GM12878 (cell line): ENCODE results near the gene MEIS2. TPM values are rescaled to one million over a fixed set of nuclear protein-coding genes. Genes with fewer than 3 reads are reported as not detected.

Experiments used
- ATAC-seq: fragments of 200-7000 bp; cut with Tn5 transposase; 3 replicates; pipeline ENCODE4 v1.9.1; 2020; ENCODE audit warnings: mild to moderate bottlenecking, moderate library complexity
- Bru-seq: library from RNA; stranded (reverse); fragments of 400-500 nt; gene quantifications from one replicate; lab custom pipeline; 2021; lab: Mats Ljungman, UMichigan
- BruChase-seq, 2 experiments: library from RNA; stranded (reverse); fragments of 400-500 nt; gene quantifications; one replicate each; lab custom pipeline; 2021; lab: Mats Ljungman, UMichigan
- BruUV-seq: library from RNA; stranded (reverse); fragments of 400-500 nt; replicated peaks from 2 replicates; lab custom pipeline; 2021; lab: Mats Ljungman, UMichigan
- CTCF ChIA-PET: fragments of 300-600 bp; sonication (Branson Sonifier 250); formaldehyde crosslinking; extraction: SDS; loops from one replicate; lab custom pipeline; 2021; ENCODE audit warnings: inconsistent platforms; lab: Yijun Ruan, JAX
- POLR2A ChIA-PET: fragments of 350-600 bp; formaldehyde crosslinking; extraction: SDS; loops from one replicate; lab custom pipeline; 2021; ENCODE audit warnings: inconsistent platforms; lab: Charles Lee
- RAD21 ChIA-PET: fragments of 300-600 bp; sonication (Branson Sonifier 250); formaldehyde crosslinking; loops from one replicate; lab custom pipeline; 2023; ENCODE audit warnings: antibody characterized with exemption; ENCODE audit not compliant: unreplicated experiment; lab: Charles Lee
- SMC1A ChIA-PET: fragments of 300-600 bp; sonication (Branson Sonifier 250); formaldehyde crosslinking; loops from one replicate; lab custom pipeline; 2023; ENCODE audit not compliant: unreplicated experiment, uncharacterized antibody; lab: Charles Lee
- DNase-seq: peaks from one replicate; pipeline ENCODE4 v3.0.0-alpha.2; 2011; ENCODE audit warnings: low read depth, low spot score
- FAIRE-seq: peaks from 3 replicates; lab custom pipeline; 2011; peaks lifted over from hg19 to GRCh38; lab: Jason Lieb, UNC
- H2AFZ ChIP-seq: 2 replicates; pipeline ENCODE4 v1.6.0; 2011; ENCODE audit warnings: low read depth, low read length, control low read depth; ENCODE audit not compliant: control insufficient read depth
- H3K27ac ChIP-seq: 2 replicates; pipeline ENCODE4 v1.5.1; 2011; ENCODE audit warnings: control low read depth; ENCODE audit not compliant: control insufficient read depth, insufficient read depth
- H3K27me3 ChIP-seq, 2 experiments: replicated peaks in 1 of 2; 2 replicates each; pipeline versions ENCODE4 v1.6.0 to v1.6.1; 2011; ENCODE audit warnings: low read length in 1 of 2; ENCODE audit not compliant: control insufficient read depth in 2 of 2, insufficient read depth in 2 of 2
- H3K36me3 ChIP-seq, 2 experiments: 2 replicates each; pipeline ENCODE4 v1.5.1; 2011; ENCODE audit warnings: low read length in 1 of 2; ENCODE audit not compliant: control insufficient read depth in 2 of 2, insufficient read depth in 2 of 2
- H3K4me1 ChIP-seq: 2 replicates; pipeline ENCODE4 v1.6.1; 2011; ENCODE audit warnings: mild to moderate bottlenecking, low read length, moderate library complexity, mixed read lengths; ENCODE audit not compliant: control insufficient read depth, insufficient read depth
- H3K4me2 ChIP-seq: 2 replicates; pipeline ENCODE4 v1.6.0; 2011; ENCODE audit warnings: control low read depth; ENCODE audit not compliant: control insufficient read depth, insufficient read depth
- H3K4me3 ChIP-seq: fragments of 200-600 bp; sonication (generic); 2 replicates; pipeline ENCODE4 v1.5.1; 2016
- H3K79me2 ChIP-seq: 2 replicates; pipeline ENCODE4 v1.6.0; 2011; ENCODE audit warnings: low read length; ENCODE audit not compliant: control insufficient read depth, insufficient read depth
- H3K9ac ChIP-seq: 2 replicates; pipeline ENCODE4 v1.8.0; 2011; ENCODE audit warnings: low read length, control low read depth, mixed read lengths; ENCODE audit not compliant: control insufficient read depth, insufficient read depth
- H3K9me3 ChIP-seq: replicated peaks from 3 replicates; pipeline ENCODE4 v1.5.1; 2011; ENCODE audit warnings: mild to moderate bottlenecking, low read length; ENCODE audit not compliant: control insufficient read depth, insufficient read depth
- H4K20me1 ChIP-seq: 2 replicates; pipeline ENCODE4 v1.6.0; 2011; ENCODE audit not compliant: control insufficient read depth, insufficient read depth
- BRCA1 ChIP-seq: IDR thresholded peaks from 2 replicates; pipeline ENCODE4 v1.6.1; 2011; ENCODE audit warnings: low read depth, low read length, improper control_type of control experiment
- EP300 ChIP-seq, 2 experiments: fragments of 150-350 bp in 1 of 2; IDR thresholded peaks; 2 replicates each; pipeline ENCODE4 v1.6.1; 2011 to 2012; ENCODE audit warnings: low read depth in 2 of 2, low read length in 2 of 2, borderline replicate concordance in 1 of 2, improper control_type of control experiment in 1 of 2, inconsistent platforms in 1 of 2; ENCODE audit not compliant: control insufficient read depth in 1 of 2
- GABPA ChIP-seq: IDR thresholded peaks from 2 replicates; pipeline ENCODE4 v1.6.1; 2014; ENCODE audit warnings: antibody characterized with exemption, low read depth, mild to moderate bottlenecking, inconsistent platforms
- HDAC6 ChIP-seq: fragments of 200-600 bp; sonication (generic); IDR thresholded peaks from one replicate; pipeline ENCODE4 v1.8.0; 2017; ENCODE audit warnings: antibody characterized with exemption; ENCODE audit not compliant: unreplicated experiment
- HDGF ChIP-seq: fragments of 450-650 bp; IDR thresholded peaks from 2 replicates; pipeline ENCODE4 v1.6.1; 2016; ENCODE audit warnings: antibody characterized with exemption
- NFXL1 ChIP-seq: fragments of 450-650 bp; IDR thresholded peaks from 2 replicates; pipeline ENCODE4 v1.6.1; 2017; ENCODE audit warnings: antibody characterized with exemption, mild to moderate bottlenecking, borderline replicate concordance
- RAD21 ChIP-seq: IDR thresholded peaks from 2 replicates; pipeline ENCODE4 v1.6.1; 2011; ENCODE audit warnings: mild to moderate bottlenecking, low read depth, low read length, moderate library complexity; ENCODE audit not compliant: insufficient read depth
- RCOR1 ChIP-seq: conservative IDR thresholded peaks from 2 replicates; pipeline ENCODE4 v1.6.1; 2012; ENCODE audit warnings: low read depth, low read length, improper control_type of control experiment
- SIN3A ChIP-seq: IDR thresholded peaks from 2 replicates; pipeline ENCODE4 v1.6.1; 2012; ENCODE audit warnings: low read depth, low read length, improper control_type of control experiment
- SMAD1 ChIP-seq: fragments of 450-650 bp; IDR thresholded peaks from 2 replicates; pipeline ENCODE4 v1.6.1; 2018; ENCODE audit warnings: mild to moderate bottlenecking, low read depth; ENCODE audit not compliant: partially characterized antibody
- SMARCA5 ChIP-seq: fragments of 450-650 bp; IDR thresholded peaks from 2 replicates; pipeline ENCODE4 v1.6.1; 2017; ENCODE audit warnings: mild to moderate bottlenecking
- SUZ12 ChIP-seq: fragments of 200-600 bp; sonication (generic); IDR thresholded peaks from one replicate; pipeline ENCODE4 v1.6.1; 2018; ENCODE audit warnings: antibody characterized with exemption, mild to moderate bottlenecking; ENCODE audit not compliant: unreplicated experiment
- TCF7 ChIP-seq: IDR thresholded peaks from 2 replicates; pipeline ENCODE4 v1.6.1; 2014; ENCODE audit warnings: antibody characterized with exemption, borderline replicate concordance
- ZNF217 ChIP-seq: fragments of 450-650 bp; IDR thresholded peaks from 2 replicates; pipeline ENCODE4 v1.6.1; 2017; ENCODE audit warnings: antibody characterized with exemption, mild to moderate bottlenecking
- ZNF622 ChIP-seq: fragments of 450-650 bp; IDR thresholded peaks from 2 replicates; pipeline ENCODE4 v1.6.1; 2017; ENCODE audit warnings: mild to moderate bottlenecking, inconsistent platforms
- WGBS: methylation state at CpG from one replicate; pipeline ENCODE4 v1.1.6; 2016; ENCODE audit warnings: low lambda C conversion rate; ENCODE audit not compliant: insufficient replicate concordance, insufficient coverage; ENCODE audit errors: missing lambda C conversion rate; 5-methylcytosine and 5-hydroxymethylcytosine counted together
- in situ Hi-C: fragments of 300-500 bp; cut with MboI; formaldehyde crosslinking; loops from 9 replicates; pipeline ENCODE4 v1.14.3; 2018; ENCODE audit warnings: mixed read lengths
- intact Hi-C: fragments of 100-400 bp; cut with micrococcal nuclease; formaldehyde crosslinking; loops from one replicate; pipeline ENCODE4 v1.14.2; 2022; ENCODE audit not compliant: unreplicated experiment
- long read RNA-seq, 2 experiments: library from polyadenylated mRNA; unstranded; transcript quantifications; one replicate each; pipeline ENCODE4 v2.0.0, GENCODE V29; 2019 to 2020
- polyA minus RNA-seq, 3 experiments: library from RNA; depleted of rRNA, polyadenylated mRNA; stranded (reverse); fragments of >200 nt; gene quantifications; 2 replicates each; pipeline ENCODE4 v1.2.3, GENCODE V29; 2011
- polyA plus RNA-seq, 11 experiments: library from polyadenylated mRNA; depleted of rRNA in 4 of 11; unstranded in 6 of 11; stranded (reverse) in 5 of 11; fragments of >200 nt; fragmentation: Nextera tagmentation in 4 of 11; fragmentation: Illumina TruSeq in 1 of 11; extraction: Ambion mirVana in 4 of 11; extraction: Trizol in 1 of 11; gene quantifications; 1 replicate in 1 of 11; 2 replicates in 10 of 11; pipeline versions ENCODE4 v1.2.1 to v1.2.3, GENCODE V29; 2011 to 2016; ENCODE audit warnings: inconsistent platforms in 2 of 11, missing spikeins in 2 of 11, low read depth in 1 of 11
- total RNA-seq, 4 experiments: library from RNA; depleted of rRNA in 3 of 4; stranded (reverse); fragments of >200 nt in 3 of 4; fragmentation: Illumina TruSeq in 1 of 4; extraction: Trizol in 1 of 4; gene quantifications; 2 replicates each; pipeline versions ENCODE4 v1.2.1 to v1.2.3, GENCODE V29; 2013 to 2021
- TF ChIP-seq, protein P1 (sequence below): IDR thresholded peaks from 2 replicates; pipeline ENCODE4 v1.6.1; 2011; ENCODE audit warnings: low read depth, mild to moderate bottlenecking, low read length, moderate library complexity, borderline replicate concordance; ENCODE audit errors: extremely low read depth
- TF ChIP-seq, protein P2 (sequence below): fragments of 450-650 bp; IDR thresholded peaks from 2 replicates; pipeline ENCODE4 v1.6.1; 2016; ENCODE audit warnings: mild to moderate bottlenecking

Gene MEIS2
- 136 and 143 TPM in 2 replicates for total RNA-seq (2013; cell fraction: nucleolus; rRNA removed)
- total RNA-seq (2014; rRNA removed) (35.2 and 38.6 TPM in 2 replicates), total RNA-seq (2014; rRNA removed; fragmentation: Illumina TruSeq; extraction: Trizol) (32.3 and 34.0 TPM in 2 replicates), total RNA-seq (2021) (33.4 and 34.8 TPM in 2 replicates), polyA plus RNA-seq (2011; rRNA removed) (13.1 and 21.2 TPM in 2 replicates), polyA plus RNA-seq (2014; fragmentation: Illumina TruSeq; extraction: Trizol) (48.9 and 54.0 TPM in 2 replicates), polyA plus RNA-seq (2014; fragmentation: Nextera tagmentation; extraction: Ambion mirVana) (1 to 10 TPM; 9.2 to 9.4 TPM), polyA plus RNA-seq (2014; rRNA removed) (17.4 and 22.3 TPM in 2 replicates), polyA plus RNA-seq (2016; fragmentation: Nextera tagmentation; extraction: Ambion mirVana) (10 to 100 TPM; 16.9 to 19.7 TPM), polyA minus RNA-seq (2011; rRNA and poly(A)+ RNA removed) (47.6 and 57.6 TPM in 2 replicates), Bru-seq, nascent RNA (percentile 85 among the genes with signal in this experiment), BruChase-seq, experiment 1, labeled RNA remaining after a 6-hour chase (percentile 69 among the genes with signal in this experiment), BruChase-seq, experiment 2, labeled RNA remaining after a 2-hour chase (percentile 71 among the genes with signal in this experiment)
- polyA plus RNA-seq (2011; ENCODE audit: low read depth) = 6.0 TPM
- polyA plus RNA-seq (2011; cell fraction: cytosol; rRNA removed) = 19.9 and 22.9 TPM in 2 replicates
- polyA plus RNA-seq (2011; cell fraction: nucleus; rRNA removed) = 49.1 and 52.6 TPM in 2 replicates
- polyA plus RNA-seq (2012) = 10.5 and 12.8 TPM in 2 replicates
- polyA minus RNA-seq (2011; cell fraction: cytosol; rRNA and poly(A)+ RNA removed) = 8.1 and 9.4 TPM in 2 replicates
- polyA minus RNA-seq (2011; cell fraction: nucleus; rRNA and poly(A)+ RNA removed) = 88.5 and 167 TPM in 2 replicates
- long read RNA-seq, experiment 1, partial matches to known transcripts = 4 of 9 reads
- long read RNA-seq, experiment 1, other reads (novel, unspliced or antisense) = 5 of 9 reads
- long read RNA-seq, experiment 2, partial matches to known transcripts = 6 of 17 reads
- long read RNA-seq, experiment 2, other reads (novel, unspliced or antisense) = 11 of 17 reads

DNA sequence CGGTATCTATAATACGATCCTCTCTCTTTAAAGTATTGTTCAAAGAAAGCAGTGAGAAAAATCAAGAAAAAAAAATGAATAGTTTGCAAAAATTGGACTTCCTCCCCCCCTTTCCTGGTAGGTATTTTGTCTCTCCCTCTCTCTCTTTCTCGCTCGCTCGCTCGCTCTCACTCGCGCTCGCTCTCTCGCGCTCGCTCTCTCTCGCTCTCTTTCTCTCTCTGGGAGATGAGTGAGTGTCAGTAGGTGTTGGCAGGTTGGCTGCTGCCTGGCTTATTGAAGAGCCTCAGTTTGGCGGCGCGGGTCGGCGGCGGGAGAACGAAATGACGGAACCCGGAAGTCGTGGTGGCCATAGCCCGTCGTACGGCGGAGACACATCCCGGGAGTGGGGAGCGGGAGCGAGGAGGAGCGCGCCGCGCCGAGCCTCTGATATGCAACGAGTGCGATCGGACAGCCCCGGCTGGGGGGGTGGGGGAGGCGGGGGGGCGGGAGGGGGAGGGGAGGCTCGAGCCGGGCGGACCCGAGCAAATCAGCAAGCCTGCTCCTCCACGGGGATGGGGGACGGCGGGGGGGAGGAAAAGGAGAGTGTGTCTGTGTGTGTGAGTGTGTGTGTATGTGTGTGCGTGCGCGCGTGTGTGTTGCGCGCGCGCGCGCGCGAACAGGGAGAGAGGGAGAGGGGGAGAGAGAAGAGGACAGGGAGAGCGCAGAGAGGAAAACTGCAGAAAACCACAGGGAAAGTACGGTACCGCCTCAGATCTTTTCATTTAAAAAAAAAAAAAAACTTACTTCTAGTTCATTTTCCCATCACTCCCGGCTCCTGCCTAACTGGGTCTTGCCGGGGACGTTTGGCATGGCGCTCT, at the start of gene MEIS2:
Gene MEIS2, minus strand, starts transcription at position 441 of the 857 bp plus-strand sequence. CDS start 1,083 bp downstream, outside the sequence.
- H3K27me3 ChIP-seq = peaks cover 0 to 8% of the 10 kb centered on the region in 2 experiments; a peak in 2 of 4 replicates
- peak within 1 kb of the TSS; percentile 72 for H2AFZ ChIP-seq
- DNase-seq (peak; percentile 37), FAIRE-seq (no peak), ATAC-seq (peak; percentile 53)
- ChIA-PET POLR2A (interaction anchor here (0.6 to 0.8 kb wide), 6 partner anchors 13 to 865 kb away, joined by 3 to 7 read pairs (median 4); no protein-coding TSS in a partner anchor), SMC1A (interaction anchor here (0.8 to 12.8 kb wide), 8 partner anchors 10 to 219 kb away, joined by 3 to 130 read pairs (median 4); no protein-coding TSS in a partner anchor), RAD21 (interaction anchor here (0.7 to 1.7 kb wide), 7 partner anchors 11 to 597 kb away, joined by 3 to 12 read pairs (median 3); no protein-coding TSS in a partner anchor), CTCF (interaction anchor here (0.6 to 1.6 kb wide), 8 partner anchors 11 to 497 kb away, joined by 3 to 8 read pairs (median 4); no protein-coding TSS in a partner anchor)
- BruUV-seq = TSS peak; percentile 68
- in situ Hi-C loops (loop anchor here (5.0 to 10.0 kb wide), 2 partner anchors 218 to 606 kb away; no protein-coding TSS in a partner anchor), intact Hi-C loops (loop anchor here (2.0 to 10.0 kb wide), 2 partner anchors 86 to 1576 kb away; no protein-coding TSS in a partner anchor)
- H3K4me1 ChIP-seq = peaks cover 7% of the 10 kb centered on the region
- WGBS = 1% methylated on average over 47 of the region's 67 CpGs
- H3K9ac ChIP-seq = peak within 1 kb of the TSS; percentile 85
- peak within 1 kb of the TSS; percentile 88 for H3K27ac ChIP-seq
- H4K20me1 ChIP-seq = no peaks in the 10 kb centered on the region
- peak within 1 kb of the TSS; percentile 87 for H3K4me3 ChIP-seq
- no peaks in the 10 kb centered on the region for H3K9me3 ChIP-seq
- H3K4me2 ChIP-seq = peak within 1 kb of the TSS; percentile 86
- H3K79me2 ChIP-seq = peaks cover 28% of the 10 kb centered on the region
- H3K36me3 ChIP-seq = no peaks in the 10 kb centered on the region
- TF ChIP-seq, protein P1, sequence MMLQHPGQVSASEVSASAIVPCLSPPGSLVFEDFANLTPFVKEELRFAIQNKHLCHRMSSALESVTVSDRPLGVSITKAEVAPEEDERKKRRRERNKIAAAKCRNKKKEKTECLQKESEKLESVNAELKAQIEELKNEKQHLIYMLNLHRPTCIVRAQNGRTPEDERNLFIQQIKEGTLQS = no peak
- no peak for TF ChIP-seq HDAC6
- no peak for TF ChIP-seq ZNF622
- TF ChIP-seq SMAD1 = no peak
- no peak for TF ChIP-seq RCOR1
- TF ChIP-seq SIN3A = no peak; the same call in 1 of the 2 replicates
- no peak for TF ChIP-seq SUZ12
- no peak for TF ChIP-seq RAD21
- TF ChIP-seq HDGF = no peak
- peak; percentile 86; the same call in 1 of the 2 replicates for TF ChIP-seq SMARCA5
- TF ChIP-seq TCF7 = no peak
- TF ChIP-seq EP300 (IDR thresholded peaks at IDR 0.05; ENCODE audit: borderline replicate concordance in 1 of 2, control insufficient read depth in 1 of 2, low read depth in 2 of 2, low read length in 2 of 2) = no peak
- no peak for TF ChIP-seq GABPA
- no peak for TF ChIP-seq NFXL1
- TF ChIP-seq, protein P2, sequence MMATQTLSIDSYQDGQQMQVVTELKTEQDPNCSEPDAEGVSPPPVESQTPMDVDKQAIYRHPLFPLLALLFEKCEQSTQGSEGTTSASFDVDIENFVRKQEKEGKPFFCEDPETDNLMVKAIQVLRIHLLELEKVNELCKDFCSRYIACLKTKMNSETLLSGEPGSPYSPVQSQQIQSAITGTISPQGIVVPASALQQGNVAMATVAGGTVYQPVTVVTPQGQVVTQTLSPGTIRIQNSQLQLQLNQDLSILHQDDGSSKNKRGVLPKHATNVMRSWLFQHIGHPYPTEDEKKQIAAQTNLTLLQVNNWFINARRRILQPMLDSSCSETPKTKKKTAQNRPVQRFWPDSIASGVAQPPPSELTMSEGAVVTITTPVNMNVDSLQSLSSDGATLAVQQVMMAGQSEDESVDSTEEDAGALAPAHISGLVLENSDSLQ = no peak
- TF ChIP-seq ZNF217 = no peak
- no peak for TF ChIP-seq BRCA1
